NCI-H2081 treated with DMSO at 0.1 percent for 48 hours (cell line): ENCODE data around the gene HMGN2.

Experiments
- DNase-seq: peaks from one replicate; lab custom pipeline; 2025; lab: John Stamatoyannopoulos, UW

Gene HMGN2

GRCh38 chr1:26472320-26472900, at the start of gene HMGN2:
HMGN2 (plus strand) TSS chr1:26472440; CDS start chr1:26472613, 173 bp downstream.
- DNase-seq, result peak; percentile 25

- DNase-seq, result no peak
Observed at GRCh38 chr1:26429721-26430120, 42.5 kb upstream of the HMGN2 start.

GRCh38 chr1:26431979-26432695, 40.1 kb upstream of the HMGN2 start, which contains the start of gene DHDDS:
DHDDS (plus strand) TSS chr1:26432321; CDS start chr1:26432946, 625 bp downstream.
- peak; percentile 77 for DNase-seq

GRCh38 chr1:26432793-26433192, 39.4 kb upstream of the HMGN2 start:
- DNase-seq, result no peak

- DNase-seq, result no peak
Observed at GRCh38 chr1:26434161-26434752, 38.0 kb upstream of the HMGN2 start.

- DNase-seq, result no peak
Observed at GRCh38 chr1:26438041-26438440, 34.2 kb upstream of the HMGN2 start.

GRCh38 chr1:26440259-26440658, 32.0 kb upstream of the HMGN2 start:
- no peak for DNase-seq

- DNase-seq, result no peak
Observed at GRCh38 chr1:26449868-26450267, 22.4 kb upstream of the HMGN2 start.

- DNase-seq, result no peak
Observed at GRCh38 chr1:26450908-26451307, 21.3 kb upstream of the HMGN2 start.

- DNase-seq, result no peak
Observed at GRCh38 chr1:26452459-26453183, 19.6 kb upstream of the HMGN2 start.

- DNase-seq, result no peak
Observed at GRCh38 chr1:26459148-26459547, 13.1 kb upstream of the HMGN2 start.

GRCh38 chr1:26459573-26460031, 12.6 kb upstream of the HMGN2 start:
- no peak for DNase-seq

- DNase-seq, result peak; percentile 11
Observed at GRCh38 chr1:26468911-26469310, 3.3 kb upstream of the HMGN2 start.

GRCh38 chr1:26469558-26469957, 2.7 kb upstream of the HMGN2 start:
- DNase-seq, result peak; percentile 78

- no peak for DNase-seq
Observed at GRCh38 chr1:26470878-26471497, 1.3 kb upstream of the HMGN2 start.

GRCh38 chr1:26471498-26472319, 531 bp upstream of the HMGN2 start:
- DNase-seq, result no peak

GRCh38 chr1:26472901-26473845, 933 bp downstream of the HMGN2 start:
- peak; percentile 49 for DNase-seq

GRCh38 chr1:26474818-26475217, 2.6 kb downstream of the HMGN2 start:
- no peak for DNase-seq

GRCh38 chr1:26475989-26476388, 3.7 kb downstream of the HMGN2 start:
- no peak for DNase-seq

- no peak for DNase-seq
Observed at GRCh38 chr1:26476958-26477357, 4.7 kb downstream of the HMGN2 start.
